ENCODE data around the gene LPP.

LPP gene

DNA sequence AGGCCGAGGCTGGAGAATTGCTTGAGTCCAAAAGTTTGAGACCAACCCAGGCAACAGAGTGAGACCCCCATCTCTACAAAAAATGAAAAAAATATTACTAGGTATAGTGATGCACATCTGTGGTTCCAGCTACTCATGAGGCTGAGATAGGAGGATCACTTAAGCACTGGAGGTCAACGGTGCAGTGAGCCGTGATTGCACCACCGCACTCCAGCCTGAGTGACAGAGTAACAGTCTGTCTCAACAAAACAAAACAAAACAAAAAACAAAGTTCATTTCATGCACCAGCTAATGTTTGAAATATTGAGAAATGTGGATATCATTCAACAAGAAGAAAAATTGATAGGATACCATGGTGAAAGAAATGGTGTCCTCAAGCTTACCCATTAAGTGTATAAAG, 567.4 kb downstream of the LPP start:
- in situ Hi-C loops (cut with HindIII; ENCODE audit: low pct_ligation_motif_present, low sequenced_read_pairs), result no loop called here
- no peaks in the 10 kb centered on the region for H3K36me3 ChIP-seq (replicated peaks)
- TF ChIP-seq, protein P1, sequence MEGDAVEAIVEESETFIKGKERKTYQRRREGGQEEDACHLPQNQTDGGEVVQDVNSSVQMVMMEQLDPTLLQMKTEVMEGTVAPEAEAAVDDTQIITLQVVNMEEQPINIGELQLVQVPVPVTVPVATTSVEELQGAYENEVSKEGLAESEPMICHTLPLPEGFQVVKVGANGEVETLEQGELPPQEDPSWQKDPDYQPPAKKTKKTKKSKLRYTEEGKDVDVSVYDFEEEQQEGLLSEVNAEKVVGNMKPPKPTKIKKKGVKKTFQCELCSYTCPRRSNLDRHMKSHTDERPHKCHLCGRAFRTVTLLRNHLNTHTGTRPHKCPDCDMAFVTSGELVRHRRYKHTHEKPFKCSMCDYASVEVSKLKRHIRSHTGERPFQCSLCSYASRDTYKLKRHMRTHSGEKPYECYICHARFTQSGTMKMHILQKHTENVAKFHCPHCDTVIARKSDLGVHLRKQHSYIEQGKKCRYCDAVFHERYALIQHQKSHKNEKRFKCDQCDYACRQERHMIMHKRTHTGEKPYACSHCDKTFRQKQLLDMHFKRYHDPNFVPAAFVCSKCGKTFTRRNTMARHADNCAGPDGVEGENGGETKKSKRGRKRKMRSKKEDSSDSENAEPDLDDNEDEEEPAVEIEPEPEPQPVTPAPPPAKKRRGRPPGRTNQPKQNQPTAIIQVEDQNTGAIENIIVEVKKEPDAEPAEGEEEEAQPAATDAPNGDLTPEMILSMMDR (IDR thresholded peaks at IDR 0.05; ENCODE audit: low read depth, low read length, missing control alignments), result no peak
- no peak overlapping the region for H3K4me3 ChIP-seq (ENCODE audit: low read depth, low read length)
- DNase-seq, result no peak
- no peak overlapping the region for H3K27ac ChIP-seq
- no peaks in the 10 kb centered on the region for H3K27me3 ChIP-seq (replicated peaks)

DNA sequence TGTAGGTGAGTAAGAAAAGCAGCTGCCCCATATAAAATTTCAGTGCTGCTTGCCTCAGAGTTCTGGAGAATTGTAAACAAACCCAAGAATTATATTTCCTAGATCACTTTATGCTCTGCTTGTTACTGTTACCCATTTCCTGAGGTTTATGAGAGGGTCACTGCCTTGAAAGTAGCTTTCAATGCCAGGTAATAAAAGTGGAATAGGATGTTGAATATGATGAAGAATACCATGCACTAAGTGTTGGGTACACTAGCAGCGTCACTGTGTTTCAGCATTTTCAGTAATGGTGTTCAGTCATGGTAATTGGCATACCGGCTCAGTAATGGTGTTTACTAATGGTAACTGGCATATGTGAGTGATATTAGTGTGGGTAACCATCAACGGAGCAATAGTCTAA, 568.0 kb downstream of the LPP start:
- in situ Hi-C loops (cut with HindIII; ENCODE audit: low pct_ligation_motif_present, low sequenced_read_pairs), result no loop called here
- H3K36me3 ChIP-seq (replicated peaks), result no peaks in the 10 kb centered on the region
- TF ChIP-seq, protein P1 (IDR thresholded peaks at IDR 0.05; ENCODE audit: low read depth, low read length, missing control alignments), result no peak
- no peak overlapping the region for H3K27ac ChIP-seq
- no peaks in the 10 kb centered on the region for H3K27me3 ChIP-seq (replicated peaks)
- no peak overlapping the region for H3K4me3 ChIP-seq (ENCODE audit: low read depth, low read length)
- DNase-seq, result no peak

DNA sequence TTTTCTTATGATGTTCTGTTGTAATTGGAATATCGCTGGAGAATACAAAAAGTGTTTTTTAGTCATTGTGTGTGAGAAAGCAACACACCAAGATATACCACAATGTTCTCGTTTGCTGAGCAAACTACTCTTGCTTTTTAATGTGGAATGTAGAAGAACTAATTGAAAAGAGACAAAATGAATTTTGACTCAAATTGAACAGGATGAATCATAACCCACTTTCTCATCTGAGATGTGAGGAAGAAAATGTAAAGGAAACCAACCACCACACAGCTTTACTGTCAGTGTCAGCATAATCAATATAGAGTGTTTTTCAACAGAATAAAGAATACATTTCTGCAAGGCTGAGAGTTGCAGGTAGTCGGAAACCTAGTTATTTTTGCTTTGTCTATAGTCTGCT, 569.0 kb downstream of the LPP start:
- TF ChIP-seq, protein P1 (IDR thresholded peaks at IDR 0.05; ENCODE audit: low read depth, low read length, missing control alignments), result no peak
- DNase-seq, result no peak
- H3K4me3 ChIP-seq (ENCODE audit: low read depth, low read length), result no peak overlapping the region
- in situ Hi-C loops (cut with HindIII; ENCODE audit: low pct_ligation_motif_present, low sequenced_read_pairs), result no loop called here
- H3K27ac ChIP-seq, result no peak overlapping the region
- no peaks in the 10 kb centered on the region for H3K27me3 ChIP-seq (replicated peaks)
- no peaks in the 10 kb centered on the region for H3K36me3 ChIP-seq (replicated peaks)

DNA sequence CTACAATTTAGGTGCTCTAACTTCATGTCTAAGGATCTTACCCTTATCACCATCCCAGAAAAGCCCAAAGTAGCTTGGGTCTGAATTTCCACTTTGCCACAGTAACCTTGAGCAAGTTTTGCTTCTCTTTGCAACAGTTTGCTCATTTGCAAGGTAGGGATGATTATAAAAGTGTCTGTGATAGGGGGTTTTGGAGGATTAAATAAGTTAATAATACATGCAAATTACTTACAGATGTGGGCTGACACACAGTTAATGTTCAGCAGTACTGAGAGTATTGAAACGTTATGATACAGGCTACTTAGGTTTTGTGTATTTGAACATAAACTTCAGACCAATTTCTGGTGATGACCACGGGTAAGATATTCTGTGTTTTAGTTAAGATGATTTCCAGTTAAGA, 573.1 kb downstream of the LPP start:
- H3K36me3 ChIP-seq (replicated peaks), result no peaks in the 10 kb centered on the region
- TF ChIP-seq, protein P1 (IDR thresholded peaks at IDR 0.05; ENCODE audit: low read depth, low read length, missing control alignments), result no peak
- H3K27me3 ChIP-seq (replicated peaks), result no peaks in the 10 kb centered on the region
- no peak for DNase-seq
- no peak overlapping the region for H3K27ac ChIP-seq
- in situ Hi-C loops (cut with HindIII; ENCODE audit: low pct_ligation_motif_present, low sequenced_read_pairs), result no loop called here
- H3K4me3 ChIP-seq (ENCODE audit: low read depth, low read length), result no peak overlapping the region

DNA sequence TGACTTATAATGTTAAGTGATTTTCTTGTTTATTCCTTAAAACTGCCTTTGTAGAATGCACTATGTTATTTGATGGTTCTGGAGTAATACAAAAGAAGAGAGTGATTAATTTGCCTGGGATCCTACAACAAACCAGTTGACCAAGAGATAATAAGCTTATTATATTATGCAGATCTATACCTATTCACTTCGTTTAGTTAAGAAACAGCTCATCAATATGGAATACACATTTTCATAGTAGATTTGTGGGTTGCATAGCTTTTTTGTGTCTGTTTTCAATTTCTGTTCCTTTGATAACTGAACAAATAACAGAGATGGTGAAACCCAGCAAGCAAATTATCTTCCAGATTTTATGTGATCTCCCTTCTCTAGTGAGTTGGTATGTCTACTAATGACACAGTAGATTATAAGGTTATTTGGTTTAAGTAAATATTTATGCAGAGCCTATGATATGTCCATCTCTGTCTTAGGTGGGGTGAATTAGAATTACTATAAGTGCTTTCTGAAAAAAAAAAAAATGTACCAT, 574.5 kb downstream of the LPP start:
- Histone ChIP-seq H3K27ac (no peak overlapping the region), H3K27me3 (replicated peaks) (no peaks in the 10 kb centered on the region), H3K36me3 (replicated peaks) (no peaks in the 10 kb centered on the region), H3K4me3 (ENCODE audit: low read depth, low read length) (no peak overlapping the region)
- in situ Hi-C loops (cut with HindIII; ENCODE audit: low pct_ligation_motif_present, low sequenced_read_pairs), result no loop called here
- no peak for DNase-seq
- TF ChIP-seq, protein P1 (IDR thresholded peaks at IDR 0.05; ENCODE audit: low read depth, low read length, missing control alignments), result no peak

DNA sequence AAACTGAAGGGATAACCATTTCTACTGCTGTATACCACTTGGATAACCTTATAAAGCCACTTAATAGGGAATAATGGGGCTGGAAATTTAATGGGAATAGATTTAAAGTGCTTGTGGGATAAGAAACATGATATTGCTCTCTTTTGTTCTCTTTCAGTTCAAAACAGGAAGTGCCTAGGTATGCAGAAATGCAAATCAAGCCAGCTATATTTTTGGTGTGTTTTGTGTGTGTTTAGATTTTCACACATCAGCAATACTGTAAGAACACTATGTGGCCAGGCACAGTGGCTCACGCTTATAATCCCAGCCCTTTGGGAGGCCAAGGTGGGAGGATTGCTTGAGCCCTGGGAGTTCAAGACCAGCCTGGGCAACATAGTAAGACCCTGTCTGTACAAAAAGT, 575.5 kb downstream of the LPP start:
- no peak overlapping the region for H3K27ac ChIP-seq
- DNase-seq, result no peak
- H3K36me3 ChIP-seq (replicated peaks), result no peaks in the 10 kb centered on the region
- H3K27me3 ChIP-seq (replicated peaks), result no peaks in the 10 kb centered on the region
- in situ Hi-C loops (cut with HindIII; ENCODE audit: low pct_ligation_motif_present, low sequenced_read_pairs), result no loop called here
- no peak overlapping the region for H3K4me3 ChIP-seq (ENCODE audit: low read depth, low read length)
- TF ChIP-seq, protein P1 (IDR thresholded peaks at IDR 0.05; ENCODE audit: low read depth, low read length, missing control alignments), result no peak
